Activated naive CD4-positive, alpha-beta T cell treated with anti-CD3 and anti-CD28 coated beads, Interleukin-2, amount 50 U/mL, for 24 hours (primary cell): ENCODE results near the gene RXRA.

ENCODE experiments used
- H3K27ac Mint-ChIP-seq: one replicate; pipeline ENCODE4 v1.8.0; 2021; ENCODE audit warnings: mild to moderate bottlenecking, mixed read lengths
- H3K27me3 Mint-ChIP-seq: one replicate; pipeline ENCODE4 v1.8.0; 2021; ENCODE audit warnings: mixed read lengths
- H3K36me3 Mint-ChIP-seq: one replicate; pipeline ENCODE4 v1.8.0; 2021; ENCODE audit warnings: mixed read lengths
- H3K4me1 Mint-ChIP-seq: one replicate; pipeline ENCODE4 v1.8.0; 2021; ENCODE audit warnings: mixed read lengths
- H3K4me3 Mint-ChIP-seq: one replicate; pipeline ENCODE4 v1.8.0; 2021; ENCODE audit warnings: mild to moderate bottlenecking, mixed read lengths
- H3K9me3 Mint-ChIP-seq: one replicate; pipeline ENCODE4 v1.8.0; 2021; ENCODE audit warnings: mixed read lengths

The RXRA gene

GRCh38 chr9:134404376-134405358, 78.4 kb downstream of the RXRA start:
- Mint-ChIP-seq H3K36me3 (no peaks in the 10 kb centered on the region), H3K4me1 (peaks cover 31% of the 10 kb centered on the region), H3K27me3 (no peaks in the 10 kb centered on the region), H3K9me3 (no peaks in the 10 kb centered on the region), H3K27ac (no peak overlapping the region), H3K4me3 (peak overlapping the region; percentile 44)

GRCh38 chr9:134405527-134405926, 79.3 kb downstream of the RXRA start:
- Mint-ChIP-seq H3K4me1 (peaks cover 31% of the 10 kb centered on the region), H3K27ac (no peak overlapping the region), H3K4me3 (peak overlapping the region; percentile 33), H3K27me3 (no peaks in the 10 kb centered on the region), H3K36me3 (no peaks in the 10 kb centered on the region), H3K9me3 (no peaks in the 10 kb centered on the region)

- Mint-ChIP-seq H3K9me3 (no peaks in the 10 kb centered on the region), H3K36me3 (no peaks in the 10 kb centered on the region), H3K4me1 (peaks cover 31% of the 10 kb centered on the region), H3K4me3 (peak overlapping the region; percentile 81), H3K27ac (no peak overlapping the region), H3K27me3 (no peaks in the 10 kb centered on the region)
These were observed 80.3 kb downstream of the RXRA start for GRCh38 chr9:134406366-134407120.

- H3K9me3 Mint-ChIP-seq, result no peaks in the 10 kb centered on the region
- peaks cover 31% of the 10 kb centered on the region for H3K4me1 Mint-ChIP-seq
- no peaks in the 10 kb centered on the region for H3K36me3 Mint-ChIP-seq
- no peak overlapping the region for H3K27ac Mint-ChIP-seq
- H3K4me3 Mint-ChIP-seq, result peak overlapping the region; percentile 81
- no peaks in the 10 kb centered on the region for H3K27me3 Mint-ChIP-seq
These were observed 81.0 kb downstream of the RXRA start for GRCh38 chr9:134407121-134407779.

GRCh38 chr9:134408389-134408788, 82.1 kb downstream of the RXRA start:
- H3K36me3 Mint-ChIP-seq, result no peaks in the 10 kb centered on the region
- H3K27ac Mint-ChIP-seq, result no peak overlapping the region
- H3K27me3 Mint-ChIP-seq, result no peaks in the 10 kb centered on the region
- peak overlapping the region; percentile 15 for H3K4me3 Mint-ChIP-seq
- no peaks in the 10 kb centered on the region for H3K9me3 Mint-ChIP-seq
- H3K4me1 Mint-ChIP-seq, result peaks cover 36% of the 10 kb centered on the region

- Mint-ChIP-seq H3K4me3 (no peak overlapping the region), H3K36me3 (no peaks in the 10 kb centered on the region), H3K27me3 (no peaks in the 10 kb centered on the region), H3K4me1 (peaks cover 28% of the 10 kb centered on the region), H3K9me3 (no peaks in the 10 kb centered on the region), H3K27ac (no peak overlapping the region)
These were observed 82.9 kb downstream of the RXRA start for GRCh38 chr9:134408939-134409737.

- Mint-ChIP-seq H3K4me3 (no peak overlapping the region), H3K27me3 (no peaks in the 10 kb centered on the region), H3K36me3 (no peaks in the 10 kb centered on the region), H3K27ac (peak overlapping the region; percentile 19), H3K9me3 (no peaks in the 10 kb centered on the region), H3K4me1 (peaks cover 20% of the 10 kb centered on the region)
These were observed 84.0 kb downstream of the RXRA start for GRCh38 chr9:134410071-134410834.

GRCh38 chr9:134410835-134411217, 84.6 kb downstream of the RXRA start:
- Mint-ChIP-seq H3K27me3 (no peaks in the 10 kb centered on the region), H3K36me3 (no peaks in the 10 kb centered on the region), H3K4me3 (no peak overlapping the region), H3K4me1 (peaks cover 16% of the 10 kb centered on the region), H3K9me3 (no peaks in the 10 kb centered on the region), H3K27ac (no peak overlapping the region)

- H3K4me1 Mint-ChIP-seq, result peaks cover 11% of the 10 kb centered on the region
- H3K9me3 Mint-ChIP-seq, result no peaks in the 10 kb centered on the region
- no peaks in the 10 kb centered on the region for H3K27me3 Mint-ChIP-seq
- no peak overlapping the region for H3K4me3 Mint-ChIP-seq
- H3K36me3 Mint-ChIP-seq, result no peaks in the 10 kb centered on the region
- H3K27ac Mint-ChIP-seq, result no peak overlapping the region
These were observed 85.4 kb downstream of the RXRA start for GRCh38 chr9:134411440-134412297.

- Mint-ChIP-seq H3K27me3 (no peaks in the 10 kb centered on the region), H3K9me3 (no peaks in the 10 kb centered on the region), H3K27ac (no peak overlapping the region), H3K4me3 (no peak overlapping the region), H3K4me1 (peaks cover 6% of the 10 kb centered on the region), H3K36me3 (no peaks in the 10 kb centered on the region)
These were observed 86.0 kb downstream of the RXRA start for GRCh38 chr9:134412298-134412711.

- H3K9me3 Mint-ChIP-seq, result no peaks in the 10 kb centered on the region
- no peak overlapping the region for H3K27ac Mint-ChIP-seq
- H3K27me3 Mint-ChIP-seq, result no peaks in the 10 kb centered on the region
- H3K4me3 Mint-ChIP-seq, result no peak overlapping the region
- peaks cover 6% of the 10 kb centered on the region for H3K4me1 Mint-ChIP-seq
- no peaks in the 10 kb centered on the region for H3K36me3 Mint-ChIP-seq
These were observed 87.0 kb downstream of the RXRA start for GRCh38 chr9:134413112-134413715.

GRCh38 chr9:134413890-134414623, 87.8 kb downstream of the RXRA start:
- Mint-ChIP-seq H3K4me1 (peaks cover 6% of the 10 kb centered on the region), H3K9me3 (no peaks in the 10 kb centered on the region), H3K27ac (no peak overlapping the region), H3K36me3 (no peaks in the 10 kb centered on the region), H3K4me3 (no peak overlapping the region), H3K27me3 (no peaks in the 10 kb centered on the region)

- peaks cover 6% of the 10 kb centered on the region for H3K4me1 Mint-ChIP-seq
- no peaks in the 10 kb centered on the region for H3K27me3 Mint-ChIP-seq
- H3K4me3 Mint-ChIP-seq, result no peak overlapping the region
- no peaks in the 10 kb centered on the region for H3K36me3 Mint-ChIP-seq
- H3K27ac Mint-ChIP-seq, result no peak overlapping the region
- no peaks in the 10 kb centered on the region for H3K9me3 Mint-ChIP-seq
These were observed 88.7 kb downstream of the RXRA start for GRCh38 chr9:134414900-134415425.
